ENCODE data around the gene ZBTB16. TPM values are rescaled to one million over a fixed set of nuclear protein-coding genes. Genes with fewer than 3 reads are reported as not detected.

The ZBTB16 gene
- total RNA-seq, 5 donors from 2014 or later (not counting 1 experiment from before 2014, with no cell fraction given), result 8.3 to 20.5 (median 12.4) TPM

DNA sequence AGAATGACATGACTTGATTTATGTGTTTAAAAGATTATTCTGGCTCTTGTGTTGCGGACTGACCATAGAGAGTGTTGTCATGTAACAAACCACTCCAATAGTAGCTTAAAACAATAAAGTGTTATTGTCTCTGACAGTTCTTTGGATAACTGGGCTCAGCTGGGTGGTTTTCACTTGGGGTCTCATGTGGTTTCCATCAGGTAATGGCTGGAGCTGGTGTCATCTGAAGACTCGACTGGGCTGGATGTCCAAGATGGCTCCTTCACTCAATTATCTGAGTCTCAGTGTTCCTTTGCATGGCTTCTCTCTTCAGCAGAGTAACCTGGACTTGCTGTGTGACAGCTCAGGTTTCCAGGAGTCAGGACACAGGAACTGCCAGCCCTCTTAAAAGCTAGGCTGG lies 132.4 kb downstream of the ZBTB16 start:
- ATAC-seq (replicated peaks in 1 of 4) (no peak), DNase-seq (no peak)
- no peaks in the 10 kb centered on the region for H3K36me3 ChIP-seq (ENCODE audit: control insufficient read depth in 2 of 2, extremely low read depth in 1 of 2, insufficient read depth in 1 of 2, low read length in 1 of 2)
- peaks cover 4 to 18% (median 6%) of the 10 kb centered on the region in 3 donors for H3K9me3 Mint-ChIP-seq
- H3K27me3 ChIP-seq (replicated peaks in 1 of 2; ENCODE audit: control insufficient read depth in 2 of 2, extremely low read depth in 1 of 2, insufficient read depth in 2 of 2, low read length in 1 of 2), result no peaks in the 10 kb centered on the region
- H3K4me3 Mint-ChIP-seq, result no peak overlapping the region
- peak overlapping the region in 1 of 2 donors; percentile 46 for H3K27ac Mint-ChIP-seq
- H3K36me3 Mint-ChIP-seq, result peaks cover 9% of the 10 kb centered on the region
- H3K9me3 ChIP-seq, result no peaks in the 10 kb centered on the region
- ChIA-PET POLR2A (no interaction called here), CTCF (interaction anchor here (0.5 to 2.5 kb wide), 8 partner anchors 8 to 317 kb away, joined by 3 to 10 read pairs (median 6); no protein-coding TSS in a partner anchor)
- H3K4me3 ChIP-seq (ENCODE audit: control insufficient read depth in 1 of 2, extremely low read depth in 1 of 2, low read length in 1 of 2), result no peak overlapping the region
- no peaks in the 10 kb centered on the region for H3K27me3 Mint-ChIP-seq
- H3K27ac ChIP-seq (ENCODE audit: low read length), result no peak overlapping the region
- peaks cover 0 to 8% of the 10 kb centered on the region in 2 experiments for H3K4me1 ChIP-seq (ENCODE audit: control insufficient read depth in 1 of 2, extremely low read depth in 1 of 2, insufficient read depth in 2 of 2, low read length in 2 of 2)
- H3K4me1 Mint-ChIP-seq, result peaks cover 28 to 50% (median 39%) of the 10 kb centered on the region in 3 donors
- WGBS (ENCODE audit: insufficient coverage), result 78% methylated on average over 1 of the region's 2 CpGs

DNA sequence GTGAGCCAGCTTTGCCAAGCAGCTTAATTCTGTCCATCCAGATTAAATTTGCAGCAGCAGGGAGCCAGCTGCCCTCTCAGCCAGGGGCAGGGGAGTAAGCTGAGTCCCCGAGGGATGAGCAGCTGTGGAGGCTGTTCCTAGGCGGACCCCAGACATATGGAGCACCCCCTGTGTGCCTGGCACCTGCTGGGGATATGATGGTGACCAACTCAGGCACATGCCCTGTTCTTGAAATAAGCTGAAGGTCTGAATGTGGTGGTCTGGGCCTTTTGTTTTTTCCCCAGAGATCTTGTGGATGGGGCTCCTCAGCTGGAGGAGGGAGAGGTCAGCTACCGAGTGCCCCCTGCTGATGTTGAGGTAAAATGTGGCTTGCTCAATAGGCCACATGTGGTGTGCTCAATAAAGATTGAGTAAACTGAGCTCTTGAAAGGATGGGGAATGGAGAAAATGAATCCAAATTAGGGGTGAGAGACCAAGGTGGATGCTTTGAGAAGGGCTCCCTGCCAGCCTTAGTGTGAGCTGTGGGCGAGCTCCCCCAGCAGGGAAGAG lies 133.4 kb downstream of the ZBTB16 start:
- WGBS (ENCODE audit: insufficient coverage), result 75% methylated on average over 4 of the region's 4 CpGs
- H3K27ac Mint-ChIP-seq, result no peak overlapping the region
- Histone ChIP-seq H3K9me3 (no peaks in the 10 kb centered on the region), H3K27ac (ENCODE audit: low read length) (no peak overlapping the region), H3K4me3 (ENCODE audit: control insufficient read depth in 1 of 2, extremely low read depth in 1 of 2, low read length in 1 of 2) (no peak overlapping the region), H3K4me1 (ENCODE audit: control insufficient read depth in 1 of 2, extremely low read depth in 1 of 2, insufficient read depth in 2 of 2, low read length in 2 of 2) (peaks cover 0 to 5% of the 10 kb centered on the region in 2 experiments), H3K27me3 (replicated peaks in 1 of 2; ENCODE audit: control insufficient read depth in 2 of 2, extremely low read depth in 1 of 2, insufficient read depth in 2 of 2, low read length in 1 of 2) (no peaks in the 10 kb centered on the region), H3K36me3 (ENCODE audit: control insufficient read depth in 2 of 2, extremely low read depth in 1 of 2, insufficient read depth in 1 of 2, low read length in 1 of 2) (no peaks in the 10 kb centered on the region)
- H3K27me3 Mint-ChIP-seq, result no peaks in the 10 kb centered on the region
- ATAC-seq (replicated peaks in 1 of 4) (peak in 1 of 4 experiments; percentile 35), DNase-seq (no peak)
- H3K9me3 Mint-ChIP-seq, result peaks cover 4 to 18% (median 6%) of the 10 kb centered on the region in 3 donors
- CTCF ChIA-PET, result interaction anchor here (0.5 to 2.5 kb wide), 14 partner anchors 9 to 297 kb away, joined by 3 to 10 read pairs (median 4); no protein-coding TSS in a partner anchor
- H3K4me1 Mint-ChIP-seq, result peaks cover 23 to 44% (median 33%) of the 10 kb centered on the region in 3 donors
- peaks cover 9% of the 10 kb centered on the region for H3K36me3 Mint-ChIP-seq
- H3K4me3 Mint-ChIP-seq, result no peak overlapping the region
- POLR2A ChIA-PET, result interaction anchor here in 1 of 2 donors (2.0 kb wide), 1 partner anchor 10 kb away, joined by 9 read pairs; no protein-coding TSS in a partner anchor

DNA sequence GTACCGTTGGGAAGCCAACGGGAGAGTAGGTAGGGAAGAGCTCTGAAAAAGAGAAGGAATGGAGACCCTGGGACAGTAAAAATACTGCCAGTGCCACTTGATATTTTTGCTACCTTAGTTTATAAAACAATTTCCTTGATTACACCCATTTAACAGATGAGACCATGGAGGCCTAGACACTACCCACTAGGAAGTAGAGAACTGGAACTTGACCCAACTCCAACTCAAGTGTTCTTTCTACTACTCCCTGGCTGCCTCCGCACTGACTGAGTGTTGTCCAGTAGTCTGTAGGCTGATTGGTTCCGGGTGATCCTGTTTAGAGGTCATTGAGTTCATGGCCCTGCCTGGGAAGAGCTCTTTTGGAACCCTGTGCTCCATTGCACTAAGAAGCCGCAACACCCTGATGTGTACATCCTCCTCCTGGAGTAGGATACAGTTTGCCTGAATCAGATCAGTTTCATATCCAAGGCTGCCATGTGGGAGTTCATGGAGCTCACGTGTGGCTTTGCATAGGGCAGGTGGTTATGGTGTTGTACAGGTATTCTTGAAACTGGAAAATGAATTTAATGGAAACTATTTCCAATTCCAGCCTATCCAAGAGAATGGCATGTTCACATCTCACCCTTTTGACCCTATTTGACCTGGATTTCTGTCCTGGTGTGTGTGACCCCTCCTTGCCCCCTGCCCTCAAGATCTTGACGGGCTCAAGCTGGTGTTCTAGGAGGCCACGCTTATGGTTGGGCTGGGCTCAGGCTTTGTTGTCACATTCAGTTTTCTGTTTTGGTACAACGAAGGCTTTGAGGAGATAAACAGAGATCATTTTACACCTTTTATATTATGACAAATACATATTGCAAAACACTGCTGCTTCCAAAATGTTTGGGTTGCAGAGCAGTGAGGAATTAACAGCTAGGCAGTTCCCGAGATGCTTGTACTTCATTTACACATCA lies 134.5 kb downstream of the ZBTB16 start:
- H3K4me1 Mint-ChIP-seq, result peaks cover 12 to 34% (median 27%) of the 10 kb centered on the region in 3 donors
- H3K27ac Mint-ChIP-seq, result peak overlapping the region; percentile 54 to 74
- DNase-seq (no peak), ATAC-seq (replicated peaks in 1 of 4) (no peak)
- no peaks in the 10 kb centered on the region for H3K9me3 ChIP-seq
- WGBS (ENCODE audit: insufficient coverage), result 100% methylated on average over 2 of the region's 10 CpGs
- H3K27me3 ChIP-seq (replicated peaks in 1 of 2; ENCODE audit: control insufficient read depth in 2 of 2, extremely low read depth in 1 of 2, insufficient read depth in 2 of 2, low read length in 1 of 2), result no peaks in the 10 kb centered on the region
- H3K4me1 ChIP-seq (ENCODE audit: control insufficient read depth in 1 of 2, extremely low read depth in 1 of 2, insufficient read depth in 2 of 2, low read length in 2 of 2), result peaks cover 0 to 5% of the 10 kb centered on the region in 2 experiments
- H3K27ac ChIP-seq (ENCODE audit: low read length), result no peak overlapping the region
- CTCF ChIA-PET, result interaction anchor here (0.6 to 2.5 kb wide), 9 partner anchors 9 to 1344 kb away, joined by 3 to 10 read pairs (median 4); no protein-coding TSS in a partner anchor
- H3K27me3 Mint-ChIP-seq, result no peaks in the 10 kb centered on the region
- no peak overlapping the region for H3K4me3 ChIP-seq (ENCODE audit: control insufficient read depth in 1 of 2, extremely low read depth in 1 of 2, low read length in 1 of 2)
- H3K36me3 ChIP-seq (ENCODE audit: control insufficient read depth in 2 of 2, extremely low read depth in 1 of 2, insufficient read depth in 1 of 2, low read length in 1 of 2), result no peaks in the 10 kb centered on the region
- H3K9me3 Mint-ChIP-seq, result peaks cover 4 to 18% (median 6%) of the 10 kb centered on the region in 3 donors
- no peak overlapping the region for H3K4me3 Mint-ChIP-seq
- H3K36me3 Mint-ChIP-seq, result peaks cover 9% of the 10 kb centered on the region
- POLR2A ChIA-PET, result interaction anchor here in 1 of 2 donors (2.0 kb wide), 1 partner anchor 11 kb away, joined by 9 read pairs; no protein-coding TSS in a partner anchor

DNA sequence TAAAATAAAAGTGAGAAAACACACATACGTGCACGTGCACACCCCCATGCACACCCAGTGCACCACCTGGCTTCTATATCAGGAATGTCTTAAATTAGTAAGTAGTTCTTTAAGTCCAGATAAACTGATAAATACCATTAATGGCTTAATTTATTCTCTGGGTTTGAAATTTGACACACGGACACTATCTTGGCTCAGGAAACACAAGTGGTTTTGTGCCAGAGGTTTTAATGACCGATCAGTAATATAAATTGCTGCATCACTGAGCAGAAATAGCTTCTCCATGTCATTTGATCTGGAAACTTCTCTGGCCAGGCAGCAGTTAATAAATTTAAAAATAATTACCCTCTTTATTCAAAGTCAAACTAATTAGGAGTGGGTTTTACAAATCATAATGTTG lies 135.2 kb downstream of the ZBTB16 start:
- Histone ChIP-seq H3K9me3 (no peaks in the 10 kb centered on the region), H3K27me3 (replicated peaks in 1 of 2; ENCODE audit: control insufficient read depth in 2 of 2, extremely low read depth in 1 of 2, insufficient read depth in 2 of 2, low read length in 1 of 2) (no peaks in the 10 kb centered on the region), H3K36me3 (ENCODE audit: control insufficient read depth in 2 of 2, extremely low read depth in 1 of 2, insufficient read depth in 1 of 2, low read length in 1 of 2) (no peaks in the 10 kb centered on the region), H3K4me3 (ENCODE audit: control insufficient read depth in 1 of 2, extremely low read depth in 1 of 2, low read length in 1 of 2) (no peak overlapping the region), H3K27ac (ENCODE audit: low read length) (no peak overlapping the region), H3K4me1 (ENCODE audit: control insufficient read depth in 1 of 2, extremely low read depth in 1 of 2, insufficient read depth in 2 of 2, low read length in 2 of 2) (peaks cover 0 to 5% of the 10 kb centered on the region in 2 experiments)
- Mint-ChIP-seq H3K36me3 (peaks cover 9% of the 10 kb centered on the region), H3K4me3 (no peak overlapping the region), H3K27me3 (no peaks in the 10 kb centered on the region), H3K4me1 (peaks cover 10 to 34% (median 26%) of the 10 kb centered on the region in 3 donors), H3K9me3 (peaks cover 4 to 18% (median 6%) of the 10 kb centered on the region in 3 donors), H3K27ac (peak overlapping the region in 1 of 2 donors; percentile 48)
- peak in 1 of 4 experiments; percentile 35 for ATAC-seq (replicated peaks in 1 of 4)
- ChIA-PET CTCF (interaction anchor here in 1 of 2 donors (1.2 to 1.6 kb wide), 2 partner anchors 10 to 200 kb away, joined by 3 read pairs; no protein-coding TSS in a partner anchor), POLR2A (no interaction called here)
- 83% methylated on average over 1 of the region's 4 CpGs for WGBS (ENCODE audit: insufficient coverage)
- DNase-seq, result peak in 1 of 35 experiments; percentile 36

DNA sequence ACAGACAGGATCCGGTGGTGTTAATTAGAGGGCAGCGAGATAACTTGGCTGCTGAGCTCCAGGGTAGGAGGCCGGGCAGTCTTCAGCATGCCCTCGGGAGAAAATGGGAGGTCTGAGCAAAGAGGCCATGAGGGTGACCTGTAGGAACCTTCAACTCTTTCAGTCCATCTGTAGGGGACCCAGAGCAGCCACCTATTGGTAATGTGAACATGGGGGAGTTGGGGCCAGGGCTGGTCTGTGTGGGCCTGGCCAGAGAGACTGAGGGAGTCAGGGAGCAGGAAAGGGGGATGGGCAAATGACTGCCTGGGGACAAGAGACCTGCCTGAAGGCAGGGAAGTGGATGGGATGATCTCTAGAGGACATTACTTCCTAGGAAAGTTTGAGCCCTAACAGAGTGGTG lies 135.6 kb downstream of the ZBTB16 start:
- Histone ChIP-seq H3K9me3 (no peaks in the 10 kb centered on the region), H3K4me1 (ENCODE audit: control insufficient read depth in 1 of 2, extremely low read depth in 1 of 2, insufficient read depth in 2 of 2, low read length in 2 of 2) (peaks cover 0 to 5% of the 10 kb centered on the region in 2 experiments), H3K27ac (ENCODE audit: low read length) (no peak overlapping the region), H3K36me3 (ENCODE audit: control insufficient read depth in 2 of 2, extremely low read depth in 1 of 2, insufficient read depth in 1 of 2, low read length in 1 of 2) (no peaks in the 10 kb centered on the region), H3K4me3 (ENCODE audit: control insufficient read depth in 1 of 2, extremely low read depth in 1 of 2, low read length in 1 of 2) (no peak overlapping the region), H3K27me3 (replicated peaks in 1 of 2; ENCODE audit: control insufficient read depth in 2 of 2, extremely low read depth in 1 of 2, insufficient read depth in 2 of 2, low read length in 1 of 2) (no peaks in the 10 kb centered on the region)
- no peak overlapping the region for H3K4me3 Mint-ChIP-seq
- ATAC-seq (replicated peaks in 1 of 4), result no peak
- peaks cover 9% of the 10 kb centered on the region for H3K36me3 Mint-ChIP-seq
- DNase-seq, result no peak
- peaks cover 4 to 13% (median 6%) of the 10 kb centered on the region in 3 donors for H3K9me3 Mint-ChIP-seq
- POLR2A ChIA-PET, result no interaction called here
- H3K4me1 Mint-ChIP-seq, result peaks cover 10 to 32% (median 26%) of the 10 kb centered on the region in 3 donors
- H3K27me3 Mint-ChIP-seq, result no peaks in the 10 kb centered on the region
- WGBS (ENCODE audit: insufficient coverage), result 96% methylated on average over 4 of the region's 4 CpGs
- peak overlapping the region; percentile 3 to 56 for H3K27ac Mint-ChIP-seq
- CTCF ChIA-PET, result interaction anchor here (1.0 to 1.6 kb wide), 3 partner anchors 10 to 201 kb away, joined by 3 read pairs; no protein-coding TSS in a partner anchor
